Keratinocyte (primary cell): ENCODE data around the gene MRPS14. TPM values are rescaled to one million over a fixed set of nuclear protein-coding genes. Genes with fewer than 3 reads are reported as not detected.

Experiments
- DNase-seq: peaks from one replicate; pipeline ENCODE4 v3.0.0-alpha.2; 2011; ENCODE audit warnings: low read depth, missing footprints, low spot score
- FAIRE-seq: peaks from 2 replicates; lab custom pipeline; 2011; peaks lifted over from hg19 to GRCh38; lab: Jason Lieb, UNC
- H2AFZ ChIP-seq: 2 replicates; pipeline ENCODE4 v1.6.0; 2012; ENCODE audit warnings: low read length, control low read depth, inconsistent platforms; ENCODE audit not compliant: control insufficient read depth
- H3K27ac ChIP-seq: 2 replicates; pipeline ENCODE4 v1.5.1; 2011; ENCODE audit warnings: low read length; ENCODE audit not compliant: control insufficient read depth, insufficient read depth
- H3K27me3 ChIP-seq: 3 replicates; pipeline ENCODE4 v1.6.0; 2011; ENCODE audit warnings: low read length; ENCODE audit not compliant: control insufficient read depth, insufficient read depth; ENCODE audit errors: extremely low read depth
- H3K36me3 ChIP-seq, 2 experiments: 2 replicates in 1 of 2; 3 replicates in 1 of 2; pipeline ENCODE4 v1.5.1; 2011; ENCODE audit warnings: low read length in 2 of 2, mild to moderate bottlenecking in 1 of 2; ENCODE audit not compliant: control insufficient read depth in 2 of 2, insufficient read depth in 2 of 2; ENCODE audit errors: extremely low read depth in 1 of 2
- H3K4me1 ChIP-seq: 3 replicates; pipeline ENCODE4 v1.5.1; 2011; ENCODE audit warnings: low read length; ENCODE audit not compliant: control insufficient read depth, insufficient read depth; ENCODE audit errors: extremely low read depth
- H3K4me2 ChIP-seq: 3 replicates; pipeline ENCODE4 v1.6.0; 2011; ENCODE audit warnings: low read depth, low read length; ENCODE audit not compliant: control insufficient read depth, insufficient read depth; ENCODE audit errors: extremely low read depth
- H3K4me3 ChIP-seq, 3 experiments: fragments of 200-600 bp in 1 of 3; sonication (generic) in 1 of 3; 2 replicates in 2 of 3; 3 replicates in 1 of 3; pipeline ENCODE4 v1.5.1; 2011 to 2016; ENCODE audit warnings: low read length in 3 of 3, mild to moderate bottlenecking in 3 of 3, control low read depth in 2 of 3, inconsistent platforms in 1 of 3, low read depth in 1 of 3, mixed read lengths in 1 of 3, mixed run types in 1 of 3, moderate library complexity in 1 of 3; ENCODE audit not compliant: control insufficient read depth in 2 of 3, insufficient read depth in 2 of 3; ENCODE audit errors: extremely low read depth in 1 of 3
- H3K79me2 ChIP-seq: 2 replicates; pipeline ENCODE4 v1.6.0; 2012; ENCODE audit warnings: low read length; ENCODE audit not compliant: control insufficient read depth, insufficient read depth
- H3K9ac ChIP-seq: 3 replicates; pipeline ENCODE4 v1.6.0; 2011; ENCODE audit warnings: low read length; ENCODE audit not compliant: control insufficient read depth, insufficient read depth; ENCODE audit errors: extremely low read depth
- H3K9me1 ChIP-seq: 3 replicates; pipeline ENCODE4 v1.6.0; 2011; ENCODE audit warnings: low read length; ENCODE audit not compliant: control insufficient read depth, insufficient read depth; ENCODE audit errors: extremely low read depth
- H3K9me3 ChIP-seq: 2 replicates; pipeline ENCODE4 v1.5.1; 2012; ENCODE audit warnings: low read depth, low read length; ENCODE audit not compliant: control insufficient read depth
- H4K20me1 ChIP-seq: 3 replicates; pipeline ENCODE4 v1.6.0; 2011; ENCODE audit warnings: low read length; ENCODE audit not compliant: control insufficient read depth, insufficient read depth; ENCODE audit errors: extremely low read depth
- CTCF ChIP-seq, 3 experiments: IDR thresholded peaks in 1 of 3; conservative IDR thresholded peaks in 1 of 3; optimal IDR thresholded peaks in 1 of 3; 2 replicates in 2 of 3; 3 replicates in 1 of 3; pipeline versions ENCODE3 to v1.5.1; 2011; ENCODE audit warnings: low read length in 3 of 3, mild to moderate bottlenecking in 3 of 3, moderate library complexity in 2 of 3, control low read depth in 1 of 3, inconsistent platforms in 1 of 3; ENCODE audit not compliant: insufficient read depth in 2 of 3; ENCODE audit errors: extremely low read depth in 1 of 3
- EZH2 ChIP-seq: IDR thresholded peaks from one replicate; pipeline ENCODE4 v1.6.1; 2012; ENCODE audit warnings: inconsistent platforms, mild to moderate bottlenecking, low read length, moderate library complexity
- dilution Hi-C: fragments of 300-500 bp; cut with MboI; formaldehyde crosslinking; loops from one replicate; pipeline ENCODE4 v1.7.0; 2020; ENCODE audit warnings: low sequenced_read_pairs; ENCODE audit not compliant: extremely low pct_ligation_motif_present
- polyA plus RNA-seq, 5 experiments: library from polyadenylated mRNA; depleted of rRNA in 3 of 5; stranded (reverse) in 3 of 5; stranded (forward) in 1 of 5; unstranded in 1 of 5; fragments of >200 nt; gene quantifications; 1 replicate in 1 of 5; 2 replicates in 3 of 5; 3 replicates in 1 of 5; pipeline versions ENCODE4 v1.2.1 to v1.2.3, GENCODE V29; 2011 to 2012; ENCODE audit warnings: missing spikeins in 2 of 5, low read depth in 1 of 5, low replicate concordance in 1 of 5

The MRPS14 gene
- polyA plus RNA-seq, 1 donor (not counting 4 experiments of a cell fraction or from before 2014, with no cell fraction given): 35.2 TPM

GRCh38 chr1:175067362-175068106 is 44.3 kb upstream of the MRPS14 start, which contains the start of gene TNN:
Gene TNN (plus strand): TSS chr1:175067833. CDS start chr1:175077419, 9,586 bp downstream.
- no peak within 1 kb of the TSS for H3K4me3 ChIP-seq
- no peak within 1 kb of the TSS for H2AFZ ChIP-seq
- no peaks in the 10 kb centered on the region for H3K36me3 ChIP-seq
- H3K9me1 ChIP-seq: no peaks in the 10 kb centered on the region
- no peaks in the 10 kb centered on the region for H3K9me3 ChIP-seq
- TF ChIP-seq EZH2 (no peak), CTCF (optimal IDR thresholded peaks at IDR 0.05 in 1 of 3, IDR thresholded peaks at IDR 0.05 in 1 of 3, conservative IDR thresholded peaks at IDR 0.05 in 1 of 3; ENCODE audit: extremely low read depth in 1 of 3, insufficient read depth in 2 of 3, low read length in 3 of 3) (no peak)
- DNase-seq (no peak), FAIRE-seq (no peak)
- no peaks in the 10 kb centered on the region for H3K4me1 ChIP-seq
- dilution Hi-C loops: no loop called here
- H3K4me2 ChIP-seq: no peak within 1 kb of the TSS
- no peaks in the 10 kb centered on the region for H3K79me2 ChIP-seq
- H3K9ac ChIP-seq: no peak within 1 kb of the TSS
- peaks cover 15% of the 10 kb centered on the region for H3K27me3 ChIP-seq
- H3K27ac ChIP-seq: no peak within 1 kb of the TSS
- no peaks in the 10 kb centered on the region for H4K20me1 ChIP-seq

- H3K9me3 ChIP-seq: no peaks in the 10 kb centered on the region
- H3K27me3 ChIP-seq: no peaks in the 10 kb centered on the region
- H2AFZ ChIP-seq: no peak overlapping the region
- no peak overlapping the region for H3K4me3 ChIP-seq
- no peak overlapping the region for H3K4me2 ChIP-seq
- dilution Hi-C loops: no loop called here
- FAIRE-seq: no peak
- H3K4me1 ChIP-seq: no peaks in the 10 kb centered on the region
- no peaks in the 10 kb centered on the region for H3K9me1 ChIP-seq
- no peak overlapping the region for H3K27ac ChIP-seq
- DNase-seq: no peak
- no peak overlapping the region for H3K9ac ChIP-seq
- no peaks in the 10 kb centered on the region for H4K20me1 ChIP-seq
- TF ChIP-seq CTCF (optimal IDR thresholded peaks at IDR 0.05 in 1 of 3, IDR thresholded peaks at IDR 0.05 in 1 of 3, conservative IDR thresholded peaks at IDR 0.05 in 1 of 3; ENCODE audit: extremely low read depth in 1 of 3, insufficient read depth in 2 of 3, low read length in 3 of 3) (no peak), EZH2 (no peak)
- H3K36me3 ChIP-seq: no peaks in the 10 kb centered on the region
- H3K79me2 ChIP-seq: no peaks in the 10 kb centered on the region
These were observed 39.6 kb upstream of the MRPS14 start for GRCh38 chr1:175062858-175063257.
